ENCODE results near the gene PAFAH1B2.
"Not testable (repeated sequence)": the region's sequence is repeated elsewhere in the genome, so short reads cannot be mapped to it uniquely, and the experiment has no call there.

Gene PAFAH1B2

GRCh38 chr11:117201658-117202305 lies 57.7 kb downstream of the PAFAH1B2 start:
- FAIRE-seq: no peak
- DNase-seq (ENCODE audit: low spot score): no peak

DNA sequence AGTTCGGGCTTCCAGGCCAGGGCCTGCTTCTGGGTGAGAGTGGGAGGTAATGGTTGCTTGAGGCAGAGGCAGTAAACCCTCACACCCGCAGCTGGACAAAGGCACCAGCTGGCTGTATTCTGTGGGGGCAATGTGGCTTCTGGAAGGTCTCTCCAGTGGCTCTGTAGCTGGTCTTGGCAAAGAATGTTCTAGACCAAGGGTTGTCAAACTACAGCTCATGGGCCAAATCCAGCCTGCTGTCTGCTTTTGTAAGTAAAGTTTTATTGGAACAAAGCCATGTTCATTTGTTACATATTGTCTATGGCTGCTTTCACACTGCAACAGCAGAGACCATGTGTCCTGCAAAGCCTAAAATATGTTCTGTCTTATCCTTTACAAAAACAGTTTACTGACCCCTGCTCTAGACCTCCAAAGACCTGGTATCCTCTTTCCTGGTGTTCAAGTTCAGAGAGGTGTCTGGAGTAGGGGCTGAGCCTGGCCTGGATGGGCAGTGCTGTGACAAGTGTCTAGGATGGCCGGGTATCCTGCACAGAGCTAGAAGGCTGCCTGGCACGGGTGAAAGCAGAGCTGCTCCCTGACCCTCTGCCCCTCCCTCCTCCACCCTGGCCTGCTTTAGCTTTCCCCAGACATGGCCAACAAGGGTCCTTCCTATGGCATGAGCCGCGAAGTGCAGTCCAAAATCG lies 58.4 kb downstream of the PAFAH1B2 start:
- no peak for FAIRE-seq
- no peak for DNase-seq (ENCODE audit: low spot score)

GRCh38 chr11:117203069-117203407 lies 59.0 kb downstream of the PAFAH1B2 start:
- FAIRE-seq (no peak), DNase-seq (ENCODE audit: low spot score) (no peak)

DNA sequence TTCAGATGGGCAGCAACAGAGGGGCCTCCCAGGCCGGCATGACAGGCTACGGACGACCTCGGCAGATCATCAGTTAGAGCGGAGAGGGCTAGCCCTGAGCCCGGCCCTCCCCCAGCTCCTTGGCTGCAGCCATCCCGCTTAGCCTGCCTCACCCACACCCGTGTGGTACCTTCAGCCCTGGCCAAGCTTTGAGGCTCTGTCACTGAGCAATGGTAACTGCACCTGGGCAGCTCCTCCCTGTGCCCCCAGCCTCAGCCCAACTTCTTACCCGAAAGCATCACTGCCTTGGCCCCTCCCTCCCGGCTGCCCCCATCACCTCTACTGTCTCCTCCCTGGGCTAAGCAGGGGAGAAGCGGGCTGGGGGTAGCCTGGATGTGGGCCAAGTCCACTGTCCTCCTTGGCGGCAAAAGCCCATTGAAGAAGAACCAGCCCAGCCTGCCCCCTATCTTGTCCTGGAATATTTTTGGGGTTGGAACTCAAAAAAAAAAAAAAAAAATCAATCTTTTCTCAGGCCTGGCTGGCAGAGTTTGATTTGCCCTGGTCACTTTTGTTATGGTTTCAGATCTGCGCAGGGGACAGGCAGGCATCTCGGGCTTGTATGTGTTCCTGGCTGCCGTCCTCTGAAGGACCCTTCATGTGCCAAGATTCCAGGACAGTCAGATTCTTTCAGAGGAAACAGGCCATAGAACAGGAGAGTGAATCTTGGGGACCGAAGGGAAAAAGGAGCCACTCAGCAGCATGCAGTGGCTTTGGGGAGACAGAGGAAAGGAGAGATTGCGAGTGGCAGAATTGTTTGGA lies 60.4 kb downstream of the PAFAH1B2 start:
- DNase-seq (ENCODE audit: low spot score) (no peak), FAIRE-seq (no peak)

DNA sequence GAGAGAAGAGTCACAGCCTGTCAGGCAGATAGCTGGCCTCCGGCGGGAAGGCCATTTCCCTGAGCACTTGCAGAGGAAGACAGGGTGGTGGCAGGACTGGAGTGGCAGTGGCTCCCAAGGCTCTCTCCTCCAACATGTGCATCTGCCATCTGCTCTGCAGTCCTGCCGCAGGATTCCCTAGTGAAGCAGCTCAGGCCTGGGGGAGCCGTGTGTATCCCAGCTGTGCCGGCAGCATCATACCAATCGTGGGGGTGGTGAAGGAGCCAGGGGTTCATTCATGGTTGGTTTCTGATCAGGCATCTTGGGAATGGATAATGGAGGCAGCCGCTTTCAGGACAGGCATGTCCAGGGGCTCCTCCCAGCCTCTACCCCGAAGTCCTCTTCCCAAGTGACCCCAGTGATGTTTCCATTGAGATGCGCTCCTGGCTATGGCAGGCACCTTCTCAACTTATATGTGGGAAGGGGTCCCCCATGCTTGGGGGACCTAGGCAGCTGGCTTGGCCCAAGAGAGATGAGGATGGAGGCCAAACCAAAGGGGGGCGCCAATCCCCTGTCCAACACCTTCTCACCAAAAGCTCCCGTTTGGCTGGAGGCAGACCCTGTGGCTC lies 61.2 kb downstream of the PAFAH1B2 start:
- FAIRE-seq (no peak), DNase-seq (ENCODE audit: low spot score) (no peak)

- FAIRE-seq; DNase-seq (ENCODE audit: low spot score): not testable (repeated sequence)
Observed at GRCh38 chr11:117206111-117206510, 62.0 kb downstream of the PAFAH1B2 start.

DNA sequence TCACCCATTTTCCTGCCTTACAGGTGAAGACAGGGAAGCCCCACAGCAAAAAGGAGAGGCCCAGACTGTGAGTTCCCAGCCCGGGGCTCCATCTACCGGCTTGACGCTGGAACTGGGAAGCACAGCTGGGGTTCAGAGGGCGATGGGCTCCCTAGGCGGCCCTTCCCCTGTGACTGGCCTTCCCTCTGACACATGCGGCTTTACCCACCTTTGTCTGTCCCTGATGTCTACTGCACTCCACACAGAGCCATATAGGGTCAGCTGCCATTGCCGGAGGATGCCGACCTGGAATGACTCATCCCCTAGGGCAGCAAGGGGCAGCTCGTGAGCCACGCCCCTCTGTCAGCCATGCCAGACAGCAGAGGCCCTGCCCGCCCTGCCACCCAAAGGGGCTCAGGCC lies 62.8 kb downstream of the PAFAH1B2 start:
- not testable (repeated sequence) for FAIRE-seq
- peak; percentile 6 for DNase-seq (ENCODE audit: low spot score)

GRCh38 chr11:117207481-117207880 lies 63.4 kb downstream of the PAFAH1B2 start:
- FAIRE-seq; DNase-seq (ENCODE audit: low spot score): not testable (repeated sequence)

DNA sequence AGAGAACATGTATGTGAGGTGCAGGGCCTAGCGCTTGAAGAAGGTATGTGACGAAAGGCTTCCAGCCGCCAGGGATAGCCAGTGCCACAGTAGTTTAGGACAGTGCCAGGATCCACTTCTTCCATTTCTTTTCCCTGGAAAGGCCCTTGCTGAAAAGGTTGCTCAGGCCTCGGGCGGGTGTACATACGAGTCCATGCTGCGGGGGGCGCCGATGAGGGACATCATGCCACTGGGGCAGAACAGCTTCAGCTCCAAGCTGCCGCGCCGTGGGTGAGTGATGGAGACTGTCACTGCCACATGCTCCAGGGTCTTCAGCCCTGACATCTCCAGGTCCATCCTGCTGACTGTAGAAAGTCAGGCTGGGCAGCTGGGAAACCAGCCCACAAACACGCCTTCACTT lies 64.6 kb downstream of the PAFAH1B2 start:
- DNase-seq (ENCODE audit: low spot score); FAIRE-seq: not testable (repeated sequence)

DNA sequence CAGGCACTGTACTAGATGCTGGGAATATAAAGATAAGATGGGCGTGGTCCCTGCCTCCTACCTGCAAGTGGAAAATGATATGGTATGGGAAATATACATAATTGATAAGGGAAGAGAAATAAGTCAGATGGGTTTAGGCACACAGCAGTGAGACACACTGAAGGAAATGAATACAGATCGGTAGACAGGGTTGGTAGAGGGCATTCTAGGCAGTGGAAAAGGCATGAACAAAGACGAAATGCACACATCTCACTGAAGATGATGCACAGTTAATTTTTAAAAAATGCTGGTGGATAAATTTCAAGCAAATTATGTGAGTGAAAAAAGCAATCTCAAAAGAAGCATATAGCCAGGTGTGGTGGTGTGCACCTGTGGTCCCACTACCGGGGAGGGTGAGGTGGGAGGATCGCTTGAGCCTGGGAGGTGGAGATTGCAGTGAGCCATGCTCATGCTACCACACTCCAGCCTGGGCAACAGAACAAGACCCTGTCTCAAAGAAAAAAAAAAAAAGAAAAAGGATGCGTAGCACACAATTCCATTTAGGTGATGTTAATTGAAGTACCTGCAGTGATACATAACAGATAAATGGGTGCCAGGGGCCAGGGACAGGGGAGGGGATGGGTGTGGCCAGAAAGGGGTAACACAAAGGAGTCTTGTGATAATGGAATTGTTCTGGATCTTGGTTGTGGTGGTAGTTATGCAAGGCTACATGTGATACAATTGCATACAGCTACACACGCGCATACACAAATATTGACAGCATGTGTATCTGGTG lies 65.5 kb downstream of the PAFAH1B2 start:
- FAIRE-seq: not testable (repeated sequence)

DNA sequence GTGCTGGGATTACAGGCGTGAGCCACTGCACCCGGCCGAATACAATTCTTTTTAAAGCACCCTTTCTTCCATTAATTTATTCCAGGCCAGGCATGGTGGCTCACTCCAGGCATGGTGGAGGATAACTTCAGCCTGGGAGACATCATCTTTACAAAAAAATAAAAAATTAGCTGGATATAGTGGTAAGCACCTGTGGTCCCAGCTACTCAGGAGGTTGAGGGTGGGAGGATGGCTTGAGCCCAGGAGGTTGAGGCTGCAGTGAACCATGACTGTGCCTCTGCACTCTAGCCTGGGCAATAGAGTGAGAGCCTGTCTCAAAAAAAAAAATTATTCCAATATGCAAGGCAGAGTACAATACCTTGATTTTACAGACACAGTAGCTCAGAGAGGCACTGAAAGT lies 66.5 kb downstream of the PAFAH1B2 start:
- DNase-seq (ENCODE audit: low spot score) (no peak), FAIRE-seq (no peak)

More for the DNA sequence above, 65.5 kb downstream of the PAFAH1B2 start:
- DNase-seq (ENCODE audit: low spot score): not testable (repeated sequence)

- no peak for DNase-seq (ENCODE audit: low spot score)
- no peak for FAIRE-seq
Observed at GRCh38 chr11:117212697-117213355, 68.7 kb downstream of the PAFAH1B2 start.

DNA sequence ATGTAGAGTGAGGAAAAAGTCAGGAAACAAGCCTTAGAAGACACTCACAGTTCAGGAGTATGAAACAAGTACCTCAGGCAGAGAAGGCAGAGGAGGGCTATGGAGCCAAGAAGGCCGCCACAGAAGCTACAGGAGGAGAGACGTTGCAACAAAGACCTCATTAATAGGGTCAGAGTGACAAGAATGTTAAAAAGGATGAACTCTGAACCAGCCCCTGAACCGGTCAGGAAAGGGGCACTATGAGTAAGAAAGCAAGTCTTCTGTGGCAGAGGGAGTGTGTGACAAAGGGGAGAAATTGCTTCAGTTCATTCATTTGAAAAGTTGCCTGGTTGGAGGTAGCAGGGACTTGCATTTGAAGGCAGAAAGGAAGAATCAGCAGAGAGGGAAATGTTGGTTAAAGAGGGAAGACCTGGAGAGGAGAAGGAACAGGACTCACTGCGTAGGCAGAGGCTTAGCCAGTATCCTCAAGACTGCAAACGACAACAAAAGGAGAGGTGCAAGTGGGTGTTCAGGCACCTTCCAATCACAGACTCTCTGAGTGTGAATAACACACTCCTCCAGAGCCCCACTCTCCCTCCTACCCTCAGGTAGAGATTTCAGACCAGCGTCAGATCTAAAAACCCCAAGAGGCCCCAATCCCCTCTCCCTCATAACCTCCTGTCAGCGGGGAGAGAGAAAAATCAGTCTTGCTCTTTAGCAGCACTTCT lies 70.5 kb downstream of the PAFAH1B2 start:
- DNase-seq (ENCODE audit: low spot score) (no peak), FAIRE-seq (no peak)

- DNase-seq (ENCODE audit: low spot score) (no peak), FAIRE-seq (no peak)
Observed at GRCh38 chr11:117217141-117218084, 73.3 kb downstream of the PAFAH1B2 start.

GRCh38 chr11:117218133-117218915 lies 74.2 kb downstream of the PAFAH1B2 start:
- no peak for DNase-seq (ENCODE audit: low spot score)
- no peak for FAIRE-seq

- FAIRE-seq (no peak), DNase-seq (ENCODE audit: low spot score) (no peak)
Observed at GRCh38 chr11:117219001-117219400, 74.9 kb downstream of the PAFAH1B2 start.

- FAIRE-seq (no peak), DNase-seq (ENCODE audit: low spot score) (no peak)
Observed at GRCh38 chr11:117219455-117219854, 75.4 kb downstream of the PAFAH1B2 start.

GRCh38 chr11:117219995-117220394 lies 75.9 kb downstream of the PAFAH1B2 start:
- DNase-seq (ENCODE audit: low spot score): no peak
- no peak for FAIRE-seq

Data from RCC 7860 (cell line).